HepG2 (cell line): ENCODE measurements around the gene ZNF574. TPM values are rescaled to one million over a fixed set of nuclear protein-coding genes. Genes with fewer than 3 reads are reported as not detected.

Experiments
- polyA plus RNA-seq, 8 experiments: library from polyadenylated mRNA; depleted of rRNA in 3 of 8; stranded (reverse) in 7 of 8; unstranded in 1 of 8; fragments of >200 nt; fragmentation: Illumina TruSeq in 4 of 8; extraction: Trizol in 4 of 8; gene quantifications; 2 replicates each; pipeline versions ENCODE4 v1.2.1 to v1.2.3, GENCODE V29; 2011 to 2016; ENCODE audit warnings: low read depth in 4 of 8, missing spikeins in 1 of 8, mixed read lengths in 1 of 8; ENCODE audit not compliant: insufficient read depth in 1 of 8
- total RNA-seq, 5 experiments: library from RNA; depleted of rRNA; stranded (reverse); fragments of >200 nt; fragmentation: Illumina TruSeq; extraction: Trizol; gene quantifications; 2 replicates each; pipeline ENCODE4 v1.2.3, GENCODE V29; 2016; ENCODE audit warnings: low read depth in 1 of 5
- TF ChIP-seq, protein P1 (sequence below): sonication (generic); formaldehyde crosslinking; IDR thresholded peaks from 2 replicates; pipeline ENCODE4 v1.4.0; 2020; ENCODE audit warnings: missing genetic modification reagents, mild to moderate bottlenecking, borderline replicate concordance
- TF ChIP-seq, protein P2 (sequence below): sonication (generic); formaldehyde crosslinking; IDR thresholded peaks from 2 replicates; pipeline ENCODE4 v1.8.0; 2022; ENCODE audit warnings: mild to moderate bottlenecking, missing genetic modification reagents, borderline replicate concordance
- TF ChIP-seq, protein P3 (sequence below): sonication (generic); formaldehyde crosslinking; IDR thresholded peaks from 2 replicates; pipeline ENCODE4 v1.4.0; 2020; ENCODE audit warnings: mild to moderate bottlenecking, missing genetic modification reagents, borderline replicate concordance
- TF ChIP-seq, protein P4 (sequence below): sonication (generic); formaldehyde crosslinking; conservative IDR thresholded peaks from 2 replicates; pipeline ENCODE4 v1.4.0; 2020; ENCODE audit warnings: missing genetic modification reagents

Gene ZNF574
- total and polyA plus RNA-seq, 2 of the 13 experiments (the other 11 are each of a cell fraction or from before 2014, with no cell fraction given) = 7.7 to 7.9 TPM

DNA sequence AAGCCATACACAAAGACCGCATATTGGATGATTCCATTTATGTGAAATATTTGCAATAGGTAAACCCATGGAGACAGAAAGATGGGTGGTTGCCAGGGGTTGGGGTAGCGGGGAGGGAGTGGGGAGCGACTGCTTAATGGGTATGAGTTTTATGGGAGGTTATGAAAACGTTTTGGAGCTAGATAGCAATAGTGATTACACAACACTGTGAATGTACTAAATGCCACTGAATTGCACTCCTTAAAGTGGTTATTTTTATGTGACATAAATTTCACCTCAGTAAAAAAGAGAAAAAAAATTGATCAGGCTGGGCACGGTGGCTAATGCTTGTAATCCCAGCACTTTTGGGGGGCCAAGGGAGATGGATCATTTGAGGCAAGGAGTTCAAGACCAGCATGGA, 42.6 kb upstream of the ZNF574 start (continued):
- TF ChIP-seq, protein P1, sequence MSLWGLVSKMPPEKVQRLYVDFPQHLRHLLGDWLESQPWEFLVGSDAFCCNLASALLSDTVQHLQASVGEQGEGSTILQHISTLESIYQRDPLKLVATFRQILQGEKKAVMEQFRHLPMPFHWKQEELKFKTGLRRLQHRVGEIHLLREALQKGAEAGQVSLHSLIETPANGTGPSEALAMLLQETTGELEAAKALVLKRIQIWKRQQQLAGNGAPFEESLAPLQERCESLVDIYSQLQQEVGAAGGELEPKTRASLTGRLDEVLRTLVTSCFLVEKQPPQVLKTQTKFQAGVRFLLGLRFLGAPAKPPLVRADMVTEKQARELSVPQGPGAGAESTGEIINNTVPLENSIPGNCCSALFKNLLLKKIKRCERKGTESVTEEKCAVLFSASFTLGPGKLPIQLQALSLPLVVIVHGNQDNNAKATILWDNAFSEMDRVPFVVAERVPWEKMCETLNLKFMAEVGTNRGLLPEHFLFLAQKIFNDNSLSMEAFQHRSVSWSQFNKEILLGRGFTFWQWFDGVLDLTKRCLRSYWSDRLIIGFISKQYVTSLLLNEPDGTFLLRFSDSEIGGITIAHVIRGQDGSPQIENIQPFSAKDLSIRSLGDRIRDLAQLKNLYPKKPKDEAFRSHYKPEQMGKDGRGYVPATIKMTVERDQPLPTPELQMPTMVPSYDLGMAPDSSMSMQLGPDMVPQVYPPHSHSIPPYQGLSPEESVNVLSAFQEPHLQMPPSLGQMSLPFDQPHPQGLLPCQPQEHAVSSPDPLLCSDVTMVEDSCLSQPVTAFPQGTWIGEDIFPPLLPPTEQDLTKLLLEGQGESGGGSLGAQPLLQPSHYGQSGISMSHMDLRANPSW (CRISPR knock-in tag) = no peak
- TF ChIP-seq, protein P2, sequence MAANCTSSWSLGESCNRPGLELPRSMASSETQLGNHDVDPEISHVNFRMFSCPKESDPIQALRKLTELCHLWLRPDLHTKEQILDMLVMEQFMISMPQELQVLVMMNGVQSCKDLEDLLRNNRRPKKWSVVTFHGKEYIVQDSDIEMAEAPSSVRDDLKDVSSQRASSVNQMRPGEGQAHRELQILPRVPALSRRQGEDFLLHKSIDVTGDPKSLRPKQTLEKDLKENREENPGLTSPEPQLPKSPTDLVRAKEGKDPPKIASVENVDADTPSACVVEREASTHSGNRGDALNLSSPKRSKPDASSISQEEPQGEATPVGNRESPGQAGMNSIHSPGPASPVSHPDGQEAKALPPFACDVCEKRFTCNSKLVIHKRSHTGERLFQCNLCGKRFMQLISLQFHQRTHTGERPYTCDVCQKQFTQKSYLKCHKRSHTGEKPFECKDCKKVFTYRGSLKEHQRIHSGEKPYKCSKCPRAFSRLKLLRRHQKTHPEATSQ (CRISPR knock-in tag) = no peak
- TF ChIP-seq, protein P3, sequence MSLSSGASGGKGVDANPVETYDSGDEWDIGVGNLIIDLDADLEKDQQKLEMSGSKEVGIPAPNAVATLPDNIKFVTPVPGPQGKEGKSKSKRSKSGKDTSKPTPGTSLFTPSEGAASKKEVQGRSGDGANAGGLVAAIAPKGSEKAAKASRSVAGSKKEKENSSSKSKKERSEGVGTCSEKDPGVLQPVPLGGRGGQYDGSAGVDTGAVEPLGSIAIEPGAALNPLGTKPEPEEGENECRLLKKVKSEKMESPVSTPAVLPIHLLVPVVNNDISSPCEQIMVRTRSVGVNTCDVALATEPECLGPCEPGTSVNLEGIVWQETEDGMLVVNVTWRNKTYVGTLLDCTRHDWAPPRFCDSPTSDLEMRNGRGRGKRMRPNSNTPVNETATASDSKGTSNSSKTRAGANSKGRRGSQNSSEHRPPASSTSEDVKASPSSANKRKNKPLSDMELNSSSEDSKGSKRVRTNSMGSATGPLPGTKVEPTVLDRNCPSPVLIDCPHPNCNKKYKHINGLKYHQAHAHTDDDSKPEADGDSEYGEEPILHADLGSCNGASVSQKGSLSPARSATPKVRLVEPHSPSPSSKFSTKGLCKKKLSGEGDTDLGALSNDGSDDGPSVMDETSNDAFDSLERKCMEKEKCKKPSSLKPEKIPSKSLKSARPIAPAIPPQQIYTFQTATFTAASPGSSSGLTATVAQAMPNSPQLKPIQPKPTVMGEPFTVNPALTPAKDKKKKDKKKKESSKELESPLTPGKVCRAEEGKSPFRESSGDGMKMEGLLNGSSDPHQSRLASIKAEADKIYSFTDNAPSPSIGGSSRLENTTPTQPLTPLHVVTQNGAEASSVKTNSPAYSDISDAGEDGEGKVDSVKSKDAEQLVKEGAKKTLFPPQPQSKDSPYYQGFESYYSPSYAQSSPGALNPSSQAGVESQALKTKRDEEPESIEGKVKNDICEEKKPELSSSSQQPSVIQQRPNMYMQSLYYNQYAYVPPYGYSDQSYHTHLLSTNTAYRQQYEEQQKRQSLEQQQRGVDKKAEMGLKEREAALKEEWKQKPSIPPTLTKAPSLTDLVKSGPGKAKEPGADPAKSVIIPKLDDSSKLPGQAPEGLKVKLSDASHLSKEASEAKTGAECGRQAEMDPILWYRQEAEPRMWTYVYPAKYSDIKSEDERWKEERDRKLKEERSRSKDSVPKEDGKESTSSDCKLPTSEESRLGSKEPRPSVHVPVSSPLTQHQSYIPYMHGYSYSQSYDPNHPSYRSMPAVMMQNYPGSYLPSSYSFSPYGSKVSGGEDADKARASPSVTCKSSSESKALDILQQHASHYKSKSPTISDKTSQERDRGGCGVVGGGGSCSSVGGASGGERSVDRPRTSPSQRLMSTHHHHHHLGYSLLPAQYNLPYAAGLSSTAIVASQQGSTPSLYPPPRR (CRISPR knock-in tag) = no peak
- TF ChIP-seq, protein P4, sequence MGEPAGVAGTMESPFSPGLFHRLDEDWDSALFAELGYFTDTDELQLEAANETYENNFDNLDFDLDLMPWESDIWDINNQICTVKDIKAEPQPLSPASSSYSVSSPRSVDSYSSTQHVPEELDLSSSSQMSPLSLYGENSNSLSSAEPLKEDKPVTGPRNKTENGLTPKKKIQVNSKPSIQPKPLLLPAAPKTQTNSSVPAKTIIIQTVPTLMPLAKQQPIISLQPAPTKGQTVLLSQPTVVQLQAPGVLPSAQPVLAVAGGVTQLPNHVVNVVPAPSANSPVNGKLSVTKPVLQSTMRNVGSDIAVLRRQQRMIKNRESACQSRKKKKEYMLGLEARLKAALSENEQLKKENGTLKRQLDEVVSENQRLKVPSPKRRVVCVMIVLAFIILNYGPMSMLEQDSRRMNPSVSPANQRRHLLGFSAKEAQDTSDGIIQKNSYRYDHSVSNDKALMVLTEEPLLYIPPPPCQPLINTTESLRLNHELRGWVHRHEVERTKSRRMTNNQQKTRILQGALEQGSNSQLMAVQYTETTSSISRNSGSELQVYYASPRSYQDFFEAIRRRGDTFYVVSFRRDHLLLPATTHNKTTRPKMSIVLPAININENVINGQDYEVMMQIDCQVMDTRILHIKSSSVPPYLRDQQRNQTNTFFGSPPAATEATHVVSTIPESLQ (CRISPR knock-in tag) = no peak
